Epithelial cell of alveolus of lung (primary cell): ENCODE data around the gene NFYA. TPM values are rescaled to one million over a fixed set of nuclear protein-coding genes. Genes with fewer than 3 reads are reported as not detected.

Experiments used
- total RNA-seq: library from RNA; depleted of rRNA; stranded (reverse); fragments of >200 nt; gene quantifications from 2 replicates; pipeline ENCODE4 v1.2.1, GENCODE V29; 2015

The NFYA gene
- total RNA-seq = 13.8 and 18.1 TPM in 2 replicates

DNA sequence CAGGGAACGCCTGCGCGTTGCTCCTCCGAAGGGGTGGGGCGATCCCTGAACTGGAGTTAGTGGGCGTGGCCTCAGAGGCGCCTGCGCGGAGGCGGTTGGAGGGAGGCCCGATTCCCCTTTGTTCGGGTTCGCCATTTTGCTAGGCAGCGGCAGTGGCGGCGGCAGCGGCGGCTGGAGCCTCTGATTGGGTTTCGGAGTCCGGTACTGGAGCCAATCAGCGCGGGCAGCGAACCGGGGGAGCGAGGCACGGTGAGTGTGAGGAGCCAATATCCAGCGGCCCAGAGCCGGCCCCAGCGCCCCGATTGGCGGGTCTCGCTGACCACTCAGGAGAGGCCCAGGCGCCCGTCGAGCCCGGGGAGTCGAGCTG, at the start of gene NFYA:
NFYA (plus strand) TSS at position 139 of the 367 bp plus-strand sequence. CDS start 6,116 bp downstream, outside the sequence.

DNA sequence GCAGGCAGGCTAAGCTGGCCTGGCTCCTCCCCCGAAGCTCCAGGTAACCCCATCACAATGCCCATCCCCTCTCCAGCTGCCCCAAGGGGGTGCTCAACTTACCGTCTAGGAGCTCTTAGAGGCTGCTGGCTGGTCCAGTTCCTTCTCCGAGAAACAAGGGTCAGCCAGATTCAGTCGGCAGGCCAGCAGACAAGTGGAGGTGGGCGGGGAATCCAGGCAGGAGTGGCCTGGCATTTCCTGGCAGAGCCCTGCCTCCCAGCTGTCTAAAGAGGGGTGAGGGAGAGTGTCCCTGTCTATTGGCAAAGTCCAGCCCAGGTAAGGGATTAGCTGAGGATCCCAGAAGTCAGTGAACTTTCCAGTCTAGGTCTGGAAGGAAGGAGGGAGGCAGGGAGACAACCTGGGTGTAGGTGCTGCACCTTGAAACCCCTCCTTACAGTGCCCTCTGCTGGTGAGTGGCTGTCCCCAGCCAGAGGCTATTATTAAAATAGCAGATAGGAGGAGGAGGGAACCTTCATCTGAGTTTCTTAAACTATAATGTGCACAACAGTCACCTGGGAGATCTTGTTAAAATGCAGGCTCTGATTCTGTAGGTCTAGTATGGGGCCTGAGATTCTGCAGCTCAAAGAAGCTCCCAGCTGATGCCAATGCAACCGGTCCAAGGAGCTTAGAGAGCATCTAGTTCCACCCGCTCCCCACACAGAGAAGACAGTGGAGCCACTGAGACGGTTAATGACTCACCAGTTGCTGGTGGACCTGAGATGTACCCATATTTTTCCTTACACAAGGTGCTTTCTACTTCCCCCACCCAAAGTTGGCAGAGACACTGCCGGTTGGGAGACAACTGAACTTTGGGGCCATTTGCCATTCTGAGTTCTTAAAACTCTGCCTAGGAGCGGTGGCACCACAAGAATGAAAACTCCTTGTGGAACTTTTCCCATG, 33.4 kb upstream of the NFYA start, which contains the start of gene UNC5CL:
UNC5CL (minus strand) TSS at position 162 of the 939 bp plus-strand sequence. CDS start 4,147 bp downstream, outside the sequence.

DNA sequence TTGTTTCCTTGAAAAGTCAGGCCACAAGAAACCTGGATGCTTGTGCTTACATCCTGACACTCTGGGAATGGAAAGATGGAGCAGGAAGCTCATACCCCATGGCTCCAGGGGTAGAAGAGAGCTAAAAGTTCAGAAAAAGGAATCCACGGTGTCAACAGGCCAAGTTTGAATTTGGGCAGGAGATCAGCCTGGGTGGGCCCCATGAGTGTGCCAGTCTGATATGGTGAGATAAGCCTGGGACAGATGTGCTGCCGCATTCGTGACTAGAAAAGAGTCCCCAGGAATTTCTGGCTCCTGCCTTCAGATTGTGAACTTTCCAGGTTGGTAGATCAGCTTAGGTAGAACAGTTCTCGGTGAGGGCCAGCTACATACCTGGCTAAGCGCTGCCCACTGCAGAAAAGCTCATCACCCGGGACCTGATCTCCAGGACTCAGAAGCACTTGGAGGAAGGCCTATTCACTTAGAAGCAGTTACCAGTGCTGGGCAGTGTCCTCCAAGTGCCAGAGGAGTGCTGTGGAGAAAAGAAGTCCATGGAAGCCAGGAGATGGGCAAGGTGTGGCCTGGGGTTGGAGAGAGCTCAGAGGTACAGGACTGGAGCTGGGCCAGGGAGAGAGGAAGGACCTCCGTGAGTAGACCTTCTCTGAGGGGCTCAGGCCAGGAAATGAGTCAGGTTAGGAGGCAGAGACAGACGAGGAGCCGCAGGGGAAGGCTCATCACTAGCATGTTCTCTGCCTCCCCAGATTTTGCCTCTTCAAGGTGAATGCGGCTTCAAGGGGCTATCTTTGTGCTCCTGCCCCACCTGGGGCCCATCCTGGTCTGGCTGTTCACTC, 30.3 kb upstream of the NFYA start, which contains the start of gene TSPO2:
TSPO2 (plus strand) TSS at position 242 of the 830 bp plus-strand sequence; CDS start at position 761, 519 bp downstream.

GRCh38 chr6:41053041-41053440, 19.7 kb upstream of the NFYA start, which contains the start of gene APOBEC2:
Gene APOBEC2, plus strand, starts transcription at chr6:41053202. Its CDS starts 146 bp downstream, at chr6:41053348.

DNA sequence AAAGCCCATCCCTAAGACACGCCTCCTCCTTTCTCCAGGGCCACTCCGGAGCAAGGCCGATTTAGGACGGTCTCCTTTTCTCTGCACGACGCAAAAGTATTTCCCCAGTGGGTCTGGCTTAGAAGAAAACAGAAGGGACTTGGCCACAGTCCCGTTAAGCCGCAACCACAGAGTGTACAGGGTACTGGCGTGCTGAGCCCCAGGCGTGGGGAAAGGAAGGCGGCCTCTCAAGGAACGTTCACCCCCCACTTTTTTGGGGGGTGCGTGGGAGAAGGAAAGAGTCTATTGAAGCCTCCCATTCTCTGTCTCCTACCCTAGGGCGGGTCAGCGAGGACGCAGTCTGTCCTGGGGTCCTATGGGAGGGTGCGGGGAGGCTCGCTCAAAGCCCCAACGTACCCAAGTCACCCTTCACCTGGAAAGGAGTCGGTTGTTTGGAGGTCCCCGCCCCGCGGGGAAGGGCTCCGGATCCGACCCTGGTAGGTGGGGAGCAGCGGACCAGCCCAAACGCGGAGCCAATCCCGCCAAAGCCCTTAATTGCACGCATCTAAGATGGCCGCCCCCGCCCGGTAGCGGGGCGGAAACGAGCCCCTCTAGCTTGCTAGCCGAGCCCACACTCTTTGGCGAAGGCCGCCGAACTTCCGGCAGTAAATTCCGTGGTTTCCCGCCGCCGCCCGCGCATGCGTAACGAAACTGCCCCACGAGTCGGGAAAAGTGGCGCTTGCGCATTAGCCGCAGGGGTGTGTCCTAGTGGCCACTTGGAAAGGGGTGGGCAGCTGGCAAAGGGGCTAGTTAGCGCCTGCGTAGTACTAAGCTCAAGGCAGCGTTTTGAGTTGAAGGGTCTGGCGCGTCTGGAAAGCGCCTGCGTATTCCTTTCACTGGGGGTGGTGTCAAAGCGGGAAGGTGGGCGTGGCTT, 595 bp upstream of the NFYA start, which contains the start of gene OARD1:
OARD1 (minus strand) TSS at position 434 of the 913 bp plus-strand sequence. CDS start 722 bp downstream, outside the sequence.

Other genes starting within 250 kb of the NFYA start
- 0.13 and 0.32 TPM in 2 replicates for gene UNC5CL, start 33.8 kb upstream of the NFYA start, total RNA-seq
- gene TSPO2, start 30.5 kb upstream of the NFYA start, total RNA-seq = not detected in 2 replicates
- gene APOBEC2, start 19.8 kb upstream of the NFYA start, total RNA-seq = not detected in 2 replicates
- 7.9 and 12.8 TPM in 2 replicates for gene OARD1, start 618 bp upstream of the NFYA start, total RNA-seq
- gene TREML1, start 81.4 kb downstream of the NFYA start, total RNA-seq = not detected in 2 replicates
- not detected in 2 replicates for gene TREM2, start 90.1 kb downstream of the NFYA start, total RNA-seq
- under 0.01 TPM in 1 of 2 replicates, not detected in the other for gene TREML2, start 128.2 kb downstream of the NFYA start, total RNA-seq
- gene TREML4, start 155.4 kb downstream of the NFYA start, total RNA-seq = 0.13 TPM in 1 of 2 replicates, not detected in the other
- gene TREM1, start 213.7 kb downstream of the NFYA start, total RNA-seq = 1.2 and 8.7 TPM in 2 replicates